Midbrain (tissue), 1 donor: ENCODE results near the gene HIVEP3.

ENCODE experiments used
- DNase-seq: peaks from one replicate; lab custom pipeline; 2025; lab: John Stamatoyannopoulos, UW

The HIVEP3 gene

DNA sequence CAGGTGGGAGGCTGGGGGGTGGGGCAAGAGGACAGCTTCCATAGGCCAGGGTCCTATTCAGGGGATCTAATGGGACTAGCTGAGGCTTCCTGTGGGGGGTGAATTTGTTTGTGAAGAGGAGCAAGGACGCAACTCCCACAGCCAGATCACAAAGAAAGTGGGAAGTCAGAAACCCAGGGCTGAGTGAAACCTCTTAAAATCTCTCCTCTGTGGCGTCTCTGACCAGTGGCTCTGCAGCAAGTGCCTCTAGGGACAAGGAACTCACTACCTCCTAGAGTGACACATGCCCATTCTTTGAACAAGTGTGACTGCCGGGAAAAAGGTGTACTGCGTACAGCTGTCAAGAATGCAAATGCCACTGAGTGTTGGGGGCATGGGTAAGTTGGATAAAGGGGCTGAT is 187.9 kb downstream of the HIVEP3 start:
- peak; percentile 7 for DNase-seq

DNA sequence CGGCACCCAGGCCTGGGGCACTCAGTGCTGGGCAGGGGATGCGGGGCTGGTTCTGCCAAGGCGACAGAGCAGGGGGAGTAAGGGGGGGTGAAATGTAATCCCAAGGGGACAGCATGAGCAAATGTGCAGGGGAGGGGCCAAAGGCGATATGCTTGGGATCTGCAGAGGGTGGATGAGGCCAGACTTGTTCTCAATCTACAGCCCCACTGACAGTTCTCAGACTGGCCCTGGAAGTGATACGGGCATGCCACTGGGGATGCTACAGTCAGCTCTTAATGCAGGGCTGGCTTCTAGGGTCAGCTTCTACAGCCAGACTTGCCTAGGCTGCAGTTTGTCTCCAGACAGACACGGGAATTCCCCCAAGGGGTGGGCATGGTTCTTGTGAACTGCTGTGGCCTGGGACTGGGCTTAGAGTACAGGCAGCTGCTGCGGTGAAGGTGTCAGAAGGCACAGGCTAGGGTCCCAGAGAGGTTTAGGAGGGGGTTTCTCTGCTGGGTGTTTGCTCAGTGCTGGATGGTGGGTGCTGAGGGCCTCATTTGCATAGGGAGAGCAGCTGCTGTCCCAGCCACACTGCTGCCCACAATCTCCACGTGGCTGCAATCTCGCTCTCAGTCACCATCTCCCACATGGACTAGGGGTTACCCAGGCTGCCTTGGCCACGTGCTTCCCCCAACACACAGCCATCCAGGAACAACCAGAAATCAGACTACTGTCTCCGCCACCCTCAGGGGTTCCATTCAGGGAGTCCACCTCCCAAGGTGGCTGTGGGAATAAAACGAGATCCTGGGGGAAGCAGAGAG is 190.1 kb downstream of the HIVEP3 start:
- DNase-seq, result no peak

DNA sequence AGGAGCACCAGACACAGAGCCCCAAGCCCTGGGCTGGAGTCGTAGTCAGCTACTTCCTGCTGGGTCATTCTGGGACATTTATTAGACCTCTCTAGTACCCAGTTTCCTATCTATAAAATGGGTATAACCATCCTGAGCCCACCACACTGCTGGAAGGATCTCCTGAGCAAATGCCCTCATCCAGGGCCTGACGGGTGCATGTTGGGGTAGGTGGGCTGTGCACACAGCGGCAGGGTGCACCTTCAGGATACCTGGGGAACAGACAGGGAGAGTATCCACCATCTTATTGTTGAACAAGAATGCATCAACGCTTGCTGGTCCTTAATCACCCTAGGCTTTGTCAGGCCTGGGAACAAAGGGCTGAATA is 191.0 kb downstream of the HIVEP3 start:
- DNase-seq, result no peak

DNA sequence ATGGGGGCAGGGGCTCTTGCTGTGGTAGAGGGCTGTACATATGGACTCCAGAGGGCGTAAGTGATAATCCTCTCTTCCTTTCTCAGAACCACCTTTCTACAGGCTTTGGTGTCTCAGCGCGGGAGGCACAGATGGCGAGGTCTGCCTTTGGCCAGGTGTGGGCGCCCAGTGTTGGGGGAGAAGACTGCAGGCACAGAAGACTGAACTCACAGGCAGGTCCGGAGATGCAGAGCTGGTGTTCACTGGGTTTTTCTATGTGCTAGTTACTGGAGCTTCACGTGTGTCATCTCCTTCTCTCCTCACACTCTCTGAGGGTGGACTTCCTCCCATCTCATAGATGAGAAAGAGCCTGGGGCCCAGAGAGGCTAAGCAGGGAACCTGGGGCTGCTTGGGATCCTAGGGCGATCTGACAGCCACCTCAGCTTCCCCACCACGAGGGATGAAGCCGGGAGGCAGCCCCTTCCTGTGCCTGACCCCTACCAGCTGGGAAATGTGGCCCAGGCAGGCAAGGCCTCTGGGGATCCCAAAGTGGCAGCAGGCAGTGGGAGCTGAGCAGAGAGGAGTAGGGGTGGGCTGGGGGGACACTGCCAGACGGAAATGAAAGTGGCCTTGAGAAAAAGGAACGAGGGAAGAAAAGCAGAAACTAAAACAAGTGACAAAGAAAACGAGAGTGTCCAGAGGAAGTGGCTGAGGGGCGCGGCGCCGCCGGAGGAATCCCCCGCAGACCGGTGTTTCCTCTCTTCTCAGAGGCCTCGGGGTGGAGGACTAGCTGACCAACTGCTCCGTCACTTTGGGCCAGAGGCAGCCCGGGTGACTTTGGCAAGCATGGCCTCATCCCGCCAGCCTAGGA is 191.6 kb downstream of the HIVEP3 start:
- DNase-seq, result peak; percentile 27

DNA sequence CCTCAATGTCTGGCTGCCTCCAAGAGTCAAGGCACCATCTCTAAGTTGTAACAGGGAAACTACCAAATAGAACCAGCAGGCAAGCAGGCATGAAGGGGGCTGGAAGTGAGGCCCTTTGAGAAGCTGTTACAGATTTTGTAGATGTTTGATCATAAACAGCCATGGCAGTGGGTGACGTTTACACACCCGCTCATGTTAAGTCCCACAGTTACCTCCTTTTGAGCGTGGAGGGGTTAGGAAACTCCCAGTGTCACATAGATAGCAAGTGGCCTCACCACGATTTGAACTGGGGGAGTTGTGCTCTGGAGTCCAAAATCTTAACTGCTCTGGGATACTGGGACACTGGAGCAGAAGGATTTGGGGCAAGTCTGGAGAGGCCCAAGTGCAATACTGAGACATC is 192.4 kb downstream of the HIVEP3 start:
- no peak for DNase-seq

DNA sequence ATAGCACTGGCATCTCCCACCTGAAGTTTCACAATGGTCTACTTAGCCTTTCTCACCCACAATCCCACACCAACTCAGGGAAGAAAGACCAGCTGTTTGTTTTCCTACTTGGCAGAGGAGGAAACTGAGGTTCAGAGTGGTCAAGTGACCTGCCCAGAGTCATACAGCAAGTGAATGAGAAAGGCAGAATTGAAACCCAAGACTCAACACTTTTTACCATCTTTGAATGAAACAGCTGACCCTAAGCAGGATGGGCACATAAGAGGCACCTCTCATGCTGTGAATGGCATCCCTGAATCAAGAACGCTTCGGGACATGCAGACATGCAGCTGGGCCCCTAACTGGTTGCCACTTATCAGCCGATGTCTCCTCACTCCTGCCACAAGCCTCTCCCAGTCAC is 193.8 kb downstream of the HIVEP3 start:
- DNase-seq, result no peak

DNA sequence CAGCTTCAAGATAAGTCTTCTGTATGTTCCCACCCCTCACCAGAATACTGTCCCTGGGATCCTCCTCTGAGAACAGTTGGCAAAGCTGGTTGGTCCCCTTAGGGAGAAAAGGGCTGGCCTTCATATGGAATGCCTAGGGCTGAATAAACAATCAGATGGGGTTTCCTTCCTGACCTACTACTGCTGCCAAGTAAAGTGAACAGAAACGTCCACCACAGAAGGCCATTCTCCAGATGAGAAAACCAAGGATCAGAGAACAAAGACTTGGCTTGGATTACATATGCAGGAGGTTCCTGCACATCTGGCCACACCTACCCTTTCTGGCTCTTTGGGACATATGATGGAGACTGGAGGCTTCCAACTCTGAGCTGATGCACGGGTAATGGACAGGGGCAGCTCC is 194.5 kb downstream of the HIVEP3 start:
- DNase-seq, result no peak

DNA sequence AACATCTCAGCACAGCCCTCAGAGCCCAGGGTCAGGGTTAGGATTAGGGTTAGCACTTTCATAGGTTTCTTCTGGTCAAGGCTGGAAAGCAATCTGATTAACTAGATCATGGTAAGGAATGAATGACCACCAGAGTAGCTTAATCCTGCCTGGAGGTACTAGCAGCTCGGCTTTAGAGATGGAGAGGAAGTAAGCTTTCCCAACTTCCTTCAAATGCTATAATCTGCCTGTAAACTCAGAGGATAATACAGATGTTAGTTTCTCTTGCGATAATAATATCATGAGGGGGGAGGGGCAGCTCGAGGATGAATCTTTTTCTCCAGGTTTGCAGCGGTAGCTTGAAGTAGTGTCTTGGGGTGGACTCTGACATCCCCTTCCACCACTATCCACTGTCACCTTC is 194.9 kb downstream of the HIVEP3 start:
- no peak for DNase-seq

DNA sequence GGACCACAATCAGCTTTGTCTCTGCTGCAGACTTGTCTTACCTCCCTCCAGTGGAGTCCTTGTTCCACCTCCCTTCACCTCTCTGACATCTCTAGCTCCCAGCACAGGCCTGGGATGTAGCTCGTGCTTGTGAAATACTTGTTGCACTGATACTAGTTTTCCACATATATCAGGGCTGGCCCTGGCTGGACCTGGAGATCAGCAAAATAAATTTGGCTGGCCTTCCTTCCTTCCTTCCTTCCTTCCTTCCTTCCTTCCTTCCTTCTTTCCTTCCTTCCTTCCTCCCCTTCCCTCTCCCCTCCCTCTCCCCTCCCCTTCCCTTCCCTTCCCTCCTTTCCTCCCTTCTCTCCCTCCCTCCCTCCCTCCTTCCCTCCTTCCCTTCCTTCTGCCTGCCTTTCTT is 196.5 kb downstream of the HIVEP3 start:
- DNase-seq, result no peak

DNA sequence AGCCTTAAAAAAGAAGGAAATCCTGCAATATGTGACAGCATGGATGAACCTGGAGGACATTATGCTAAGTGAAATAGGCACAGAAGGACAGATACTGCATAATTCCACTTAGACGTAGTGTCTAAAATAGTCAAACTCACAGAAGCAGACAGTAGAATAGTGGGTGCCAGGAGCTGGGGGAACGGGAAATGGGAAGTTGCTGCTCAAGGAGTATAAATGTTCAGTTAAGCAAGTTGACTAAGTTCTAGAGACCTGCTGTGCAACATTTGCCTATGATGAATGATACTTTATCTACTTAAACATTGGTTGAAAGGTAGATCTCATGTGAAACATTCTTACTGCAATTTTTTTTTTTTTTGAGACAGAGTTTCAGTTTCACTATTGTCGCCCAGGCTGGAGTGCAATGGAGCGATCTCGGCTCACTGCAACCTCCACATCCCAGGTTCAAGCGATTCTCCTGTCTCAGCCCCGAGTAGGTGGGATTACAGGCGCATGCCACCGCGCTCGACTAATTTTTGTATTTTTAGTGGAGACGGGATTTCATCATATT is 197.8 kb downstream of the HIVEP3 start:
- DNase-seq, result no peak

DNA sequence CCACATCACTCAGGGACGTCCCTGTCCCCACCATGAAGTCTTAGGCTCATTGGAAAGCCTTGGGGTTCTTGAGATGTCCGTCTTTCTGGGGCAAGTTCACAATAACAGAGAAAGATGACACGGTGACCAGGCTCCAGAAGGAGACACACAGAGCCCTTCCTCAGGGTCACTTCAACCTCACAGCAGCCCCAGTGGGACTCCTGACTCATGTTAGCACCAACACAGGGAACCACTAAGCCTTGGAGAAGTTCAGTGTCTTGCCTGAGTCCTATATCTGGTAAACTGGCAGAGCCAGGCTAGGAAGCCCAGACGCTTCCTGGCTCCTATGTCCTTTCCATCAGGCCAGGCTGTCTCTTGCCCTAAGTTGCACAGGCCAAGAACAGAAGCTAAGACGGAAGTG is 199.1 kb downstream of the HIVEP3 start:
- DNase-seq, result no peak

DNA sequence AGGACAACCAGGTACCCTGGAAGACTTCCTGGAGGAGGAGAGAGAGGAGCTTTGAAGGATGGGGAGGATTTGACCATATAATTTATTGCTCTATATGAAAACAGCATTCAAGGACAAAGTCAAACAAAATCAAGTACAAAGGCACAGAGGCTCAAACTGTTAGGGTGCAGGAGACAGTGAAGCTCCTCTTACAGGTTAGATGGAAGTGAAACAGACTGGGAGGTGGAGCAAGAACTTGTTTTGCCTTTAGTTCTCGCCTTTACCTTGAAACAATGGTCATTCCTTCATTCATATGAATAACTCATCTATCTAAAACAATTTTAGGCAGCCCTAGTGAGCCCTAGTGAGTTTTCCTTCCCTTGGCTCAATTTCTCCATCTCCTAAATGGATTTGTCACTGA is 199.6 kb downstream of the HIVEP3 start:
- DNase-seq, result no peak

DNA sequence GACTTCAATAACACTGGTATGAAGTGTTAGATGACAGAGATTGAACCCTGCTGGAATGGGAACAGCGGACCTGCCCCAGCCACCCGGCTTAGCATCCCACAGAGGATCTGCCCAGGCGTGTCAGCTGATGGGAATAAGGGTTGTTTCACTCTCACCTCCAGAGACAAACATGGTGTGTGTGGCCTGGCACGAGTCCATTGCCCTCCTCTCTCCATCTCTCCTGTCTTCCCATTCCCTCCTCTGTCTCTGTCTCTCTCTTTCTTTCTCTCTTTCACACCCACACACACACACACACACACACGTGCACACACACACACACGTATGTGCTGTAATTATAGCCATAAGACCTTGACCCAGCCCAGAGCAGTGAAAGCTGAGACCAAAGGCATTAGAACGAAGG is 200.2 kb downstream of the HIVEP3 start:
- no peak for DNase-seq

DNA sequence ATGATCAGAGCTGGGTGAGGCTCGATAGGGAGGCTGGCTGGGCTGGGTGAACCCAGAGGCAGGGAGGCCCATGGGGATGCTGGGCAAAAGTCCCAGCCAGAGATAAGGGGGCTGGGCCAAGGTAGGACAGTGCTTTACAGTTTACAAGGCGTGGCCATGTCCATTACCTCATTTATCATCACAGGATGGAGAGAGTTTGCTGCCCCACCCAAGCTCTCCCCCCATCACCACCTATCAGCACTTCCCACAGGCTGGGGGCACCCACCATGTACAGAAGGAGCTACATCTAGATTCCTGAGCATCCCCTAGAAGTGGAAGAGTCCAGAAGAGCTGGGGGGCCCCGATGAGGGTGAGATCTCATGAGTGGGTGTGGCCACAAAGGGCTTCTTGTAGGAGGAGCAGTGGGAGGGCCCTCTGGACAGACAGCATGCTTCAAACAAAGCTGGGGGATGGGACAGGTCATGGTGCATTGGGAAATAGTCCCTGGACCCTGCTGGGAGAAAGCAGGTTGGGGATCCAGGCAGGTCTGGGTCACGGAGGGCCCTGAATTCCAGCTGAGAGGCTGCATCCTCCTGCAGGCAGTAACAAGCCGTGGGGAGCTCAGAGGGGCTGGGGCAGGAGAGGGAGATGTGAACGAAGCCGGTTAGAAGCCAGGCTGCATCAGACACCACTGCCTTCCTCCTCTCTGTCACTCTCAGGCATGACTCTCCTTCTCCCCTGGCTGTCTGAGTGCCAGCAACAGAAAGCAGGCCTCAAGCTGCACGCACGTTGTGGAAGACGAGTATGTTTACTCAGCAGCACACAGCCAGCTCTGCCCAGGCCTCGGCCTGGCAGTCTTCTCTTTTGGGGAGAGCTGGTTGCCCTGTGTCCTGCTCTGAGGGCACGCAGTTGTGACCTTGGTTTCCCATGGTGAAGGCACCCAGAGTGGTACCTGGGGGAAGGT is 202.3 kb downstream of the HIVEP3 start:
- DNase-seq, result no peak

DNA sequence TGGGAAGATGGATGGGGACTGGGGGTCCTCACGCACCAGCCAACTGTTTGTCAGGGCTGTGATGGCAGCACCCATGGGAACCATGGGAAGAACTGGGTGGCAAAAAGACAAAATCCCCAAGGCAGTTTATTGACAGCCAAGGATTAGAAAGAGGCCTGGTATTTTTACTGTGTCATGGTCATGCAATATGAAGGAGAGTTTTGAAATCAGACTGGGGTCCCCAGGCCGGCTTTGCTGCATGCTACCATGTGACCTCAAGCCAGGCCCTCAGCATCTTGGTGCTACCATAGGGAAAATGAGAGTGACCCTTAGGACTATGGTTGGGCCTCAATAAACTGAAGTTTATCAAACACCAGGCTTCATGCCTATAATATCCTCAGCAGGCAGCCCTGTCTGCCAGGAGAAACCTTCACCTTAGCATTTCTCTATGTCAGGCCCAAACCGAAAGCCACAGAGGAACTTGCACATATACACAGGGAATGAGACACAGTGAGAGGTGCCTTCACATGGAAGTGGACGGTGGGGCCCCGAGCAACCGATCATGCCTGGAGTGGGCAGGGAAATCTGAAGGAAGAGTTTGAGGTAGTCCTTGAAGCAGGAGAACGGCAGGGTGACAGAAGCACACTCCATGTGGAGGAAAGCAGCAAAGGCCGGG is 203.2 kb downstream of the HIVEP3 start:
- DNase-seq, result no peak

DNA sequence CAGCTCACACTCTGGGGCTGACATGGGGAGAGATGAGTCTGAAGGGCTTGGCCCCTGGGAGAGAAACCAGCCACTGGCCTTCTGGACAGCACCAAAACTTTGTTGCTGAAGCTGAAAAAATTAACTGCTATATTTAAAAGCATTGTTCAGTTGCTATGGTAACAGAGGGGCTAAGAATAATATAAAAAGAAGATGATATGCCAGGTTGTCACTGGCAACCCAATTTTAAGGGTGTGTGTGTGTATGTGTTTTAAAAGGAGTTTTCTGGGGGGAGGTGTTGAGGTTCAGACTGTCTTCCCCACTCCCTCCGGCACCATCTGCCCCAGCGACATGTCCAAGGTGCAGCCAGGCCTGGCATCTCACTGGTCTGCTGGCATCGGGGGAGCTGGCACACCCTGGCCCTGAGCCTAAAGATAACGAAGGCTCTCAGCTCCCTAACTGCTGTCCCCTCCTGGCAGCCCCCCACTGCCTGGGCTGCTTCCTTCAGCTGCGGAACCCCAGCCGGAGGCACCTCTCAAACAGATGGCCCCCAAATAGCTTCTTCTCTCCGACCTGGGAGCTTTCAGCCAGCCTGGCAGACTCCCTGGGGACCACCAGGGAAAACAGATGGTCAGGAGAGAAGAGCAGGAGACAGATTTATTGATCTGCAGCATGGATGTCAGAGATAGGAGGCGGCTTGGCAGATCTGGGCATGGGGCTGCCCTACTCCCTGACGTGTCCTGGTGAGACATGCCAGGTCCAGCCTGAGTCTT is 203.9 kb downstream of the HIVEP3 start:
- no peak for DNase-seq

DNA sequence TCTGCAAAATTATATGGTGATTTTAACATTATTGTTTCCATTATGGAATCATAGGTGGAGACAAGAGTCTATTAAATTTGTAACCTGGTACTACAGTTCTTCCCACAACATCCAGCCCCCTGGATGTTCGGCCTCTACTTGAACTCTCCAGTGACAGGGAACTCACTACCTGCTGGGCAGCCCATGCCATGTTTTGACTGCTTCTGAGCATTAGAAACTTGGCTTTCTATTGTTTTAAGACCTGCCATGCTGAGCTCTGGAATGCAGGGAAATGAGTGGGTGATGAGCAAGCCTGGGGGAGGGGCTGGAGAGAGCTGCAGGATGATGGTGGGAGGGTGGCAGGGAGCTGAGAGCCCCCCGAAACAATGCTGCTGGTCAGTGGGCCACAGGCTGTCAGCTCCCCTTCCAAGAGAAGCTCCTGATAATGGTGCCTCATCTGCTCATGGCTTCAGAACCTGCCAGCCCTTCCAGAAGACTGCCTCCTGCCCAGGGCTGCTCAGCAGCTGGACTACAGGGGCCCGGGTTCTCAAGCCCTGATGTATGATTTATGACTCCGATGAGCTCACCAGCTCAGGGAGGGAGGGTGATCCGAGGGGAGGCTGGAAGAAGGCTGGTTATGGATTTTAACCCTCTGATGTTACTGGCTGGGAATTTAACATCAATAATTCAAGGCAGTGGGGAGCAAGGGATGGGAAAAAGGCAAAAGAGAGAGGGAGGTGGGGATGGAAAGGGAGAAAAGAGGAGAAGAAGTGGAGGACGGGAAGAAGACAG is 205.0 kb downstream of the HIVEP3 start:
- DNase-seq, result no peak

DNA sequence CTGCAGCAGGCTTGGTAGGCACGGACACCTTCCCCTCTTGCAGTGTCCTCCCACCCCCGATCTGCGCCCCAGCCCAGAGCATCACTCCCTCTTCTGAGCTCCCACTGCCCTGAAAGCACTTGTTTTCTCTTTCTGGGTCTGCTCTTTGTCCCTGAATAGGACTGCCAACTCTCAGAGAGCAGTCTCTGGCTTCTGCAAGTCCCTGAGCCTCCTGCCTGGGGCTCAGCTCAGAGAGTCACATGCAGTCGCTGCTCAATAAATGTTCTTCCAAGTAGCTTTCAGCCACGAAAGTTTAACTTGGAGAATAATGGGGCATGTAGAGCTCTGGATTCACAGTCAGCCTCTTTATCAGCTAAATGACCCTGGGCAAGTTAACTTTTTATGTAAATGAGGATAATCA is 205.6 kb downstream of the HIVEP3 start:
- DNase-seq, result peak; percentile 25

DNA sequence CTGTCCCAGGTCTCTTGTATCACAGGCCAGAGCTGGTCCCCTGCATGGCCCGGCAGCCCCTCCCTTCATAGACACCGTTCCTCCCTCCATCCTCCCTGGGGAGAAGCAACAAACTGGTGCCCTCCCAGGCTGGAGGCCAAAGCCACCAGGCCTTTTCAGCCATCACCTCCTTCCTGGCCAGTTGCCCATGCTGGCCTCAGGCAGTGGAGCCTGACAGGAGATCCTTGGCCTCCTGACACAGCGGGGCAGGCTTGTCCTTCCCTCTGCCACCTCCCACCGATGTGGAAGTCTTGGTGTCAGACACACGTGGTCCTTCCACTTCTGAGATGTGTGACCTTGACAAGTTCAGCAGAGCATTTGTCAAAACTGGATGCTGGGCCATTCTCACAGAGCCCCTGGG is 206.0 kb downstream of the HIVEP3 start:
- peak; percentile 23 for DNase-seq

DNA sequence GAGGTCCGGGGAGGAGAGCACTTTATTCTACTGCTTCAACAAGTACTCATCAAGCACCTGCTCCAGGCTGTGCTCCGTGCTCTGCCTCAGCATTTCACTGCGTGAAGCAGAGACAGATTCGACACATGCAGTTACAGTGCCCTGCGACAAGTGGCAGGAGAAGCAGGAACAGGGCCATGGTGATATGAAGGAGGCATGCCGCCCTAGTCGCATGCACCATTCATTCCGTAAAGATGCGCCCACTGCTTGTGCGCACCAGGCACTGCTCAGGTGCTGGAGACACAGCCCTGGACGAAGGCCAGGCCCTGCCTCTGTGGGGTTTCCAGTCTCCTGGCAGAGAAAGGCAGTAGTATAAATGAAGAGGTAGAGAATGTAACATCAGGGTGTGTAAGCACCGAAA is 206.6 kb downstream of the HIVEP3 start:
- no peak for DNase-seq
